ENCODE results near the gene PHF11.

DNA sequence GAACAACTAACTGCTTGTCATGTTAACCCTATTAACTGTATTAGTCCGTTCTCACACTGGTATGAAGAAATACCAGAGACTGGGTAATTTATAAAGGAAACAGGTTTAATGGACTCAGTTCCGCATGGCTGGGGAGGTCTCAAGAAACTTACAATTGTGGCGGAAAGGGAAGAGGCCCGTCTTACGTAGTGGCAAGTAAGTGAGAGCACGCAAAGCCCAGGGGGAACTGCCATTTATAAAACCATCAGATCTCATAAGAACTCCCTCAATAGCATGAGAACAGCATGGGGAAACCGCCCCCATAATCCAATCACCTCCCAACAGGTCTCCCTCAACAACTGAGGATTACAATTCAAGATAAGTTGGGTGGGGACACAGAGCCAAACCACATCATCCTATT lies 34.7 kb downstream of the PHF11 start:
- TF ChIP-seq, protein P1, sequence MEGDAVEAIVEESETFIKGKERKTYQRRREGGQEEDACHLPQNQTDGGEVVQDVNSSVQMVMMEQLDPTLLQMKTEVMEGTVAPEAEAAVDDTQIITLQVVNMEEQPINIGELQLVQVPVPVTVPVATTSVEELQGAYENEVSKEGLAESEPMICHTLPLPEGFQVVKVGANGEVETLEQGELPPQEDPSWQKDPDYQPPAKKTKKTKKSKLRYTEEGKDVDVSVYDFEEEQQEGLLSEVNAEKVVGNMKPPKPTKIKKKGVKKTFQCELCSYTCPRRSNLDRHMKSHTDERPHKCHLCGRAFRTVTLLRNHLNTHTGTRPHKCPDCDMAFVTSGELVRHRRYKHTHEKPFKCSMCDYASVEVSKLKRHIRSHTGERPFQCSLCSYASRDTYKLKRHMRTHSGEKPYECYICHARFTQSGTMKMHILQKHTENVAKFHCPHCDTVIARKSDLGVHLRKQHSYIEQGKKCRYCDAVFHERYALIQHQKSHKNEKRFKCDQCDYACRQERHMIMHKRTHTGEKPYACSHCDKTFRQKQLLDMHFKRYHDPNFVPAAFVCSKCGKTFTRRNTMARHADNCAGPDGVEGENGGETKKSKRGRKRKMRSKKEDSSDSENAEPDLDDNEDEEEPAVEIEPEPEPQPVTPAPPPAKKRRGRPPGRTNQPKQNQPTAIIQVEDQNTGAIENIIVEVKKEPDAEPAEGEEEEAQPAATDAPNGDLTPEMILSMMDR (conservative IDR thresholded peaks at IDR 0.05 in 1 of 2, IDR thresholded peaks at IDR 0.05 in 1 of 2; ENCODE audit: low read depth in 1 of 2, low read length in 2 of 2), result no peak
- TF ChIP-seq EZH2 (IDR thresholded peaks at IDR 0.05; ENCODE audit: low read length, missing control alignments), result no peak

Measured in fibroblast of lung (primary cell).